K562 (cell line): ENCODE results near the gene C13orf46.

Experiments
- CTCF ChIP-seq, 3 experiments: IDR thresholded peaks in 2 of 3; conservative IDR thresholded peaks in 1 of 3; 2 replicates each; pipeline ENCODE4 v1.5.1; 2011 to 2012; ENCODE audit warnings: low read length in 3 of 3, mild to moderate bottlenecking in 3 of 3, control low read depth in 2 of 3, improper control_type of control experiment in 1 of 3, inconsistent platforms in 1 of 3, low read depth in 1 of 3, mixed read lengths in 1 of 3, moderate library complexity in 1 of 3; ENCODE audit not compliant: insufficient read depth in 2 of 3
- ESRRB ChIP-seq: fragments of 250-450 bp; sonication (Bioruptor Pico); IDR thresholded peaks from 2 replicates; pipeline ENCODE4 v1.5.0; 2020; ENCODE audit warnings: mild to moderate bottlenecking, moderate library complexity, borderline replicate concordance
- GATA2 ChIP-seq: sonication (generic); formaldehyde crosslinking; IDR thresholded peaks from 2 replicates; pipeline ENCODE4 v1.4.0; 2020; ENCODE audit warnings: mild to moderate bottlenecking, missing genetic modification reagents
- MCM2 ChIP-seq: fragments of 450-650 bp; IDR thresholded peaks from 2 replicates; pipeline ENCODE4 v1.6.1; 2017; ENCODE audit warnings: low read depth, mild to moderate bottlenecking
- NR2C2 ChIP-seq, 2 experiments: fragments of 200-800 bp in 1 of 2; sonication (Bioruptor generic) in 1 of 2; sonication (generic) in 1 of 2; formaldehyde crosslinking in 1 of 2; IDR thresholded peaks; 2 replicates each; pipeline versions ENCODE4 v1.6.1 to v1.8.0; 2016 to 2022; ENCODE audit warnings: mild to moderate bottlenecking in 1 of 2, missing compliant biosample characterization in 1 of 2, missing genetic modification characterization in 1 of 2, missing genetic modification reagents in 1 of 2
- PHB ChIP-seq: fragments of 250-450 bp; sonication (Bioruptor Pico); IDR thresholded peaks from 2 replicates; pipeline ENCODE4 v1.5.0; 2021
- ZNF274 ChIP-seq: IDR thresholded peaks from 2 replicates; pipeline ENCODE4 v1.6.1; 2011; ENCODE audit warnings: low read depth, mild to moderate bottlenecking, low read length, moderate library complexity, borderline replicate concordance

- TF ChIP-seq MCM2 (no peak), ZNF274 (no peak), CTCF (IDR thresholded peaks at IDR 0.05 in 2 of 3, conservative IDR thresholded peaks at IDR 0.05 in 1 of 3; ENCODE audit: insufficient read depth in 2 of 3, low read depth in 1 of 3, low read length in 3 of 3) (no peak), ESRRB (CRISPR knock-in tag) (no peak), GATA2 (CRISPR knock-in tag) (no peak), PHB (CRISPR knock-in tag) (no peak), NR2C2 (CRISPR knock-in tag; IDR thresholded peaks at IDR 0.05) (no peak), NR2C2 (tag; IDR thresholded peaks at IDR 0.05) (no peak)
Measured at GRCh38 chr13:113927661-113928581, 46.0 kb downstream of the C13orf46 start.
